Astrocyte (in vitro differentiated cells and primary cell): ENCODE data around the gene AP2B1. TPM values are rescaled to one million over a fixed set of nuclear protein-coding genes. Genes with fewer than 3 reads are reported as not detected.

Experiments used
- DNase-seq: peaks from one replicate; pipeline ENCODE4 v3.0.0-alpha.2; 2010; ENCODE audit warnings: low read depth
- FAIRE-seq: peaks from 2 replicates; lab custom pipeline; 2011; peaks lifted over from hg19 to GRCh38; lab: Jason Lieb, UNC
- H2AFZ ChIP-seq: 2 replicates; pipeline ENCODE4 v1.6.0; 2012; ENCODE audit warnings: low read depth, low read length, inconsistent platforms
- H3K27ac ChIP-seq: 2 replicates; pipeline ENCODE4 v1.5.1; 2011; ENCODE audit warnings: low read depth, low read length, inconsistent platforms
- H3K27me3 ChIP-seq: 2 replicates; pipeline ENCODE4 v1.6.0; 2011; ENCODE audit warnings: low read length, inconsistent platforms; ENCODE audit not compliant: insufficient read depth
- H3K36me3 ChIP-seq: 2 replicates; pipeline ENCODE4 v1.5.1; 2011; ENCODE audit warnings: low read length, inconsistent platforms; ENCODE audit not compliant: insufficient read depth
- H3K4me1 ChIP-seq: 2 replicates; pipeline ENCODE4 v1.5.1; 2011; ENCODE audit warnings: low read length, inconsistent platforms; ENCODE audit not compliant: insufficient read depth
- H3K4me2 ChIP-seq: 2 replicates; pipeline ENCODE4 v1.6.0; 2012; ENCODE audit warnings: low read length, inconsistent platforms
- H3K4me3 ChIP-seq: 2 replicates; pipeline ENCODE4 v1.5.1; 2011; ENCODE audit warnings: low read depth, mild to moderate bottlenecking, low read length, inconsistent platforms; ENCODE audit not compliant: insufficient read depth
- H3K79me2 ChIP-seq: 2 replicates; pipeline ENCODE4 v1.6.0; 2012; ENCODE audit warnings: mild to moderate bottlenecking, low read length, inconsistent platforms; ENCODE audit not compliant: insufficient read depth
- H3K9ac ChIP-seq: 2 replicates; pipeline ENCODE4 v1.6.0; 2012; ENCODE audit warnings: mild to moderate bottlenecking, low read length, inconsistent platforms
- H3K9me3 ChIP-seq: 2 replicates; pipeline ENCODE4 v1.5.1; 2012; ENCODE audit warnings: low read depth, mild to moderate bottlenecking, low read length, inconsistent platforms; ENCODE audit not compliant: insufficient read depth
- H4K20me1 ChIP-seq: 2 replicates; pipeline ENCODE4 v1.6.0; 2012; ENCODE audit warnings: low read length, inconsistent platforms; ENCODE audit not compliant: insufficient read depth
- H3K27ac Mint-ChIP-seq: one replicate; pipeline ENCODE4 v1.8.0; 2021; ENCODE audit warnings: mild to moderate bottlenecking, mixed read lengths; ENCODE audit not compliant: unreplicated experiment
- H3K27me3 Mint-ChIP-seq: one replicate; pipeline ENCODE4 v1.8.0; 2021; ENCODE audit warnings: low read depth, mixed read lengths; ENCODE audit not compliant: unreplicated experiment
- H3K36me3 Mint-ChIP-seq: one replicate; pipeline ENCODE4 v1.8.0; 2021; ENCODE audit warnings: low read depth, mixed read lengths; ENCODE audit not compliant: unreplicated experiment
- H3K4me1 Mint-ChIP-seq: one replicate; pipeline ENCODE4 v1.8.0; 2021; ENCODE audit warnings: low read depth, mixed read lengths; ENCODE audit not compliant: unreplicated experiment
- H3K4me3 Mint-ChIP-seq: one replicate; pipeline ENCODE4 v1.8.0; 2021; ENCODE audit warnings: mild to moderate bottlenecking, moderate library complexity, mixed read lengths; ENCODE audit not compliant: unreplicated experiment
- H3K9me3 Mint-ChIP-seq: one replicate; pipeline ENCODE4 v1.8.0; 2021; ENCODE audit warnings: mild to moderate bottlenecking, mixed read lengths; ENCODE audit not compliant: unreplicated experiment
- CTCF ChIP-seq: IDR thresholded peaks from 2 replicates; pipeline ENCODE4 v1.5.1; 2011; ENCODE audit warnings: low read depth, mild to moderate bottlenecking, inconsistent platforms, low read length, moderate library complexity; ENCODE audit not compliant: insufficient read depth
- EZH2 ChIP-seq: IDR thresholded peaks from 2 replicates; pipeline ENCODE4 v1.6.1; 2012; ENCODE audit warnings: mild to moderate bottlenecking, low read length, inconsistent platforms; ENCODE audit not compliant: insufficient read depth
- total RNA-seq: library from RNA; stranded (reverse); gene quantifications from 2 replicates; pipeline ENCODE4 v1.2.1, GENCODE V29; 2021

Gene AP2B1
- total RNA-seq, 1 donor from 2014 or later, result 313 TPM

GRCh38 chr17:35603674-35604073, 16.6 kb downstream of the AP2B1 start:
- no peak overlapping the region for H3K9ac ChIP-seq
- H4K20me1 ChIP-seq, result peaks cover 16% of the 10 kb centered on the region
- no peaks in the 10 kb centered on the region for H3K27me3 ChIP-seq
- no peak for FAIRE-seq
- H3K36me3 Mint-ChIP-seq, result peaks cover 16% of the 10 kb centered on the region
- no peak for DNase-seq
- no peak overlapping the region for H3K27ac Mint-ChIP-seq
- no peak overlapping the region for H3K4me2 ChIP-seq
- H3K9me3 Mint-ChIP-seq, result no peaks in the 10 kb centered on the region
- no peak for TF ChIP-seq CTCF
- TF ChIP-seq EZH2, result no peak
- H3K4me3 ChIP-seq, result no peak overlapping the region
- H3K9me3 ChIP-seq, result no peaks in the 10 kb centered on the region
- no peak overlapping the region for H2AFZ ChIP-seq
- no peak overlapping the region for H3K27ac ChIP-seq
- H3K4me3 Mint-ChIP-seq, result no peak overlapping the region
- H3K27me3 Mint-ChIP-seq, result no peaks in the 10 kb centered on the region
- peaks cover 23% of the 10 kb centered on the region for H3K79me2 ChIP-seq
- H3K4me1 Mint-ChIP-seq, result peaks cover 4% of the 10 kb centered on the region
- peaks cover 44% of the 10 kb centered on the region for H3K36me3 ChIP-seq
- H3K4me1 ChIP-seq, result peaks cover 4% of the 10 kb centered on the region

- no peak overlapping the region for H3K27ac Mint-ChIP-seq
- peaks cover 4% of the 10 kb centered on the region for H3K4me1 Mint-ChIP-seq
- H3K9me3 Mint-ChIP-seq, result no peaks in the 10 kb centered on the region
- no peaks in the 10 kb centered on the region for H3K27me3 Mint-ChIP-seq
- TF ChIP-seq EZH2 (no peak), CTCF (no peak)
- peaks cover 16% of the 10 kb centered on the region for H3K79me2 ChIP-seq
- H3K27me3 ChIP-seq, result no peaks in the 10 kb centered on the region
- H3K4me3 Mint-ChIP-seq, result no peak overlapping the region
- peak overlapping the region; percentile 16 for H3K4me2 ChIP-seq
- H3K36me3 ChIP-seq, result peaks cover 43% of the 10 kb centered on the region
- peaks cover 4% of the 10 kb centered on the region for H3K4me1 ChIP-seq
- no peak overlapping the region for H3K27ac ChIP-seq
- DNase-seq (peak; percentile 36), FAIRE-seq (peak; percentile 17)
- H4K20me1 ChIP-seq, result peaks cover 17% of the 10 kb centered on the region
- H3K9me3 ChIP-seq, result no peaks in the 10 kb centered on the region
- H2AFZ ChIP-seq, result no peak overlapping the region
- no peak overlapping the region for H3K9ac ChIP-seq
- no peak overlapping the region for H3K4me3 ChIP-seq
- H3K36me3 Mint-ChIP-seq, result peaks cover 16% of the 10 kb centered on the region
These were observed 18.6 kb downstream of the AP2B1 start for GRCh38 chr17:35605678-35606077.

- H3K4me3 ChIP-seq, result no peak overlapping the region
- H3K27ac ChIP-seq, result no peak overlapping the region
- H3K27me3 Mint-ChIP-seq, result no peaks in the 10 kb centered on the region
- FAIRE-seq (no peak), DNase-seq (no peak)
- H3K27me3 ChIP-seq, result no peaks in the 10 kb centered on the region
- TF ChIP-seq EZH2 (no peak), CTCF (no peak)
- H3K9me3 ChIP-seq, result no peaks in the 10 kb centered on the region
- H3K36me3 ChIP-seq, result peaks cover 49% of the 10 kb centered on the region
- peaks cover 9% of the 10 kb centered on the region for H3K79me2 ChIP-seq
- no peak overlapping the region for H3K4me3 Mint-ChIP-seq
- H3K36me3 Mint-ChIP-seq, result peaks cover 22% of the 10 kb centered on the region
- H3K4me1 Mint-ChIP-seq, result peaks cover 4% of the 10 kb centered on the region
- H3K27ac Mint-ChIP-seq, result no peak overlapping the region
- H2AFZ ChIP-seq, result no peak overlapping the region
- H3K9ac ChIP-seq, result no peak overlapping the region
- H3K4me2 ChIP-seq, result no peak overlapping the region
- H3K9me3 Mint-ChIP-seq, result no peaks in the 10 kb centered on the region
- peaks cover 26% of the 10 kb centered on the region for H4K20me1 ChIP-seq
- peaks cover 4% of the 10 kb centered on the region for H3K4me1 ChIP-seq
These were observed 20.2 kb downstream of the AP2B1 start for GRCh38 chr17:35607239-35607847.
